Hair follicle dermal papilla cell (primary cell): ENCODE data around the gene TBCCD1. TPM values are rescaled to one million over a fixed set of nuclear protein-coding genes. Genes with fewer than 3 reads are reported as not detected.

ENCODE experiments used
- total RNA-seq: library from RNA; depleted of rRNA; stranded (reverse); fragments of >200 nt; gene quantifications from 2 replicates; pipeline ENCODE4 v1.2.3, GENCODE V29; 2012

Gene TBCCD1
- 15.7 and 22.6 TPM in 2 replicates for total RNA-seq

GRCh38 chr3:186567072-186567921 is at the start of gene TBCCD1:
Gene TBCCD1 (minus strand): TSS chr3:186567339. CDS start chr3:186564329, 3,010 bp downstream.

GRCh38 chr3:186612721-186613636 is 45.8 kb upstream of the TBCCD1 start, which contains the start of gene AHSG:
Gene AHSG (plus strand): TSS chr3:186613060. CDS start chr3:186613142, 82 bp downstream.

GRCh38 chr3:186570096-186570940 is 3.2 kb upstream of the TBCCD1 start, which contains the start of gene DNAJB11:
Gene DNAJB11 (plus strand): TSS chr3:186570720. CDS start chr3:186570898, 178 bp downstream.

GRCh38 chr3:186544281-186544680 is 22.9 kb downstream of the TBCCD1 start, which contains the start of gene CRYGS:
Gene CRYGS (minus strand): TSS chr3:186544380. CDS start chr3:186544326, 54 bp downstream.

Other genes with a start within 250 kb of the TBCCD1 start
- gene DGKG, start 205.1 kb downstream of the TBCCD1 start, total RNA-seq = under 0.01 and 0.24 TPM in 2 replicates
- gene CRYGS, start 23.0 kb downstream of the TBCCD1 start, total RNA-seq = 0.65 and 0.85 TPM in 2 replicates
- 31.6 and 32.9 TPM in 2 replicates for gene DNAJB11, start 3.4 kb upstream of the TBCCD1 start, total RNA-seq
- not detected in 2 replicates for gene AHSG, start 45.7 kb upstream of the TBCCD1 start, total RNA-seq
- gene FETUB, start 73.1 kb upstream of the TBCCD1 start, total RNA-seq = not detected in 2 replicates
- gene HRG, start 98.7 kb upstream of the TBCCD1 start, total RNA-seq = not detected in 2 replicates
- gene KNG1, start 150.0 kb upstream of the TBCCD1 start, total RNA-seq = not detected in 2 replicates
- 383 and 424 TPM in 2 replicates for gene EIF4A2, start 216.2 kb upstream of the TBCCD1 start, total RNA-seq
- 3.6 and 6.5 TPM in 2 replicates for gene RFC4, start 239.1 kb upstream of the TBCCD1 start, total RNA-seq